Erythroblast (primary cell): Measurements from ENCODE around the gene BCDIN3D.
"Not testable (repeated sequence)": the region's sequence is repeated elsewhere in the genome, so short reads cannot be mapped to it uniquely, and the experiment has no call there.

Experiments
- DNase-seq, 2 experiments: peaks; one replicate each; lab custom pipeline; 2025; lab: John Stamatoyannopoulos, UW
- GATA1 ChIP-seq: IDR thresholded peaks from 2 replicates; pipeline ENCODE4 v1.6.1; 2011; ENCODE audit warnings: low read depth, mild to moderate bottlenecking, control low read depth, low read length, moderate library complexity
- POLR2A ChIP-seq: IDR thresholded peaks from 2 replicates; pipeline ENCODE4 v1.6.1; 2011; ENCODE audit warnings: mild to moderate bottlenecking, low read length

BCDIN3D gene

GRCh38 chr12:49882851-49883464, 40.1 kb upstream of the BCDIN3D start:
- peak; percentile 13 to 46 for DNase-seq
- TF ChIP-seq GATA1 (no peak), POLR2A (no peak)

- no peak for TF ChIP-seq POLR2A
- TF ChIP-seq GATA1: no peak
- no peak for DNase-seq
Measured at GRCh38 chr12:49882248-49882850, 39.4 kb upstream of the BCDIN3D start.

- TF ChIP-seq POLR2A: no peak
- TF ChIP-seq GATA1: no peak
- no peak for DNase-seq
Measured at GRCh38 chr12:49881415-49882247, 38.7 kb upstream of the BCDIN3D start.

- TF ChIP-seq POLR2A (no peak), GATA1 (no peak)
- DNase-seq: no peak
Measured at GRCh38 chr12:49880756-49881414, 38.0 kb upstream of the BCDIN3D start.

GRCh38 chr12:49879065-49879464, 36.2 kb upstream of the BCDIN3D start:
- not testable (repeated sequence) for DNase-seq

- DNase-seq: no peak
- no peak for TF ChIP-seq POLR2A
- no peak for TF ChIP-seq GATA1
Measured at GRCh38 chr12:49878021-49878420, 35.1 kb upstream of the BCDIN3D start.

- no peak for DNase-seq
Measured at GRCh38 chr12:49877066-49877465, 34.2 kb upstream of the BCDIN3D start.

GRCh38 chr12:49876070-49876469, 33.2 kb upstream of the BCDIN3D start:
- DNase-seq: no peak
- no peak for TF ChIP-seq GATA1
- no peak for TF ChIP-seq POLR2A

More at GRCh38 chr12:49877066-49877465, 34.2 kb upstream of the BCDIN3D start:
- TF ChIP-seq GATA1 (no peak), POLR2A (no peak)

- TF ChIP-seq GATA1 (no peak), POLR2A (no peak)
- no peak for DNase-seq
Measured at GRCh38 chr12:49875115-49875720, 32.3 kb upstream of the BCDIN3D start.

- no peak for DNase-seq
- TF ChIP-seq GATA1: no peak
- no peak for TF ChIP-seq POLR2A
Measured at GRCh38 chr12:49874142-49874897, 31.4 kb upstream of the BCDIN3D start.

GRCh38 chr12:49873361-49873934, 30.5 kb upstream of the BCDIN3D start:
- DNase-seq: peak in 1 of 2 experiments; percentile 24
- TF ChIP-seq GATA1 (no peak), POLR2A (no peak)

- TF ChIP-seq POLR2A: no peak
- TF ChIP-seq GATA1: no peak
- peak; percentile 86 to 94 for DNase-seq
Measured at GRCh38 chr12:49872781-49873181, 29.9 kb upstream of the BCDIN3D start.
